Natural killer cell (primary cell): ENCODE data around the gene RBP4. TPM values are rescaled to one million over a fixed set of nuclear protein-coding genes. Genes with fewer than 3 reads are reported as not detected.

Experiments
- ATAC-seq, 3 donors: fragments of 150-1000 bp in 2 of 3; fragments of 200-7000 bp in 1 of 3; cut with Tn5 transposase; 1 replicate in 1 of 3; 2 replicates in 2 of 3; pipeline ENCODE4 v1.10.0; 2021; ENCODE audit warnings: mild to moderate bottlenecking in 2 of 3, moderate library complexity in 2 of 3
- DNase-seq, 2 donors: peaks; one replicate each; pipeline versions ENCODE4 v3.0.0 to v3.0.0-alpha.2; 2013 to 2021; ENCODE audit warnings: mixed read lengths in 1 of 2
- H3K27ac ChIP-seq: one replicate; pipeline ENCODE4 v1.5.1; 2013; ENCODE audit warnings: mild to moderate bottlenecking, low read length
- H3K27me3 ChIP-seq: one replicate; pipeline ENCODE4 v1.6.1; 2013; ENCODE audit warnings: low read length; ENCODE audit not compliant: control insufficient read depth, insufficient read depth
- H3K36me3 ChIP-seq: one replicate; pipeline ENCODE4 v1.6.1; 2013; ENCODE audit warnings: low read length; ENCODE audit not compliant: control insufficient read depth, insufficient read depth
- H3K4me1 ChIP-seq: one replicate; pipeline ENCODE4 v1.6.1; 2013; ENCODE audit warnings: low read length; ENCODE audit not compliant: control insufficient read depth, insufficient read depth
- H3K4me3 ChIP-seq: one replicate; pipeline ENCODE4 v1.5.1; 2013; ENCODE audit warnings: low read length
- H3K9me3 ChIP-seq: one replicate; pipeline ENCODE4 v1.6.1; 2013; ENCODE audit warnings: low read length; ENCODE audit not compliant: control insufficient read depth, insufficient read depth
- H3K27ac Mint-ChIP-seq, 2 donors: one replicate each; pipeline ENCODE4 v1.8.0; 2022; ENCODE audit warnings: mild to moderate bottlenecking in 2 of 2, mixed read lengths in 2 of 2, moderate library complexity in 1 of 2
- H3K27me3 Mint-ChIP-seq, 2 donors: one replicate each; pipeline ENCODE4 v1.8.0; 2022; ENCODE audit warnings: low read depth in 2 of 2, mixed read lengths in 2 of 2
- H3K36me3 Mint-ChIP-seq: one replicate; pipeline ENCODE4 v1.8.0; 2022; ENCODE audit warnings: mixed read lengths
- H3K4me1 Mint-ChIP-seq, 2 donors: one replicate each; pipeline ENCODE4 v1.8.0; 2022; ENCODE audit warnings: mixed read lengths in 2 of 2
- H3K4me3 Mint-ChIP-seq: one replicate; pipeline ENCODE4 v1.8.0; 2022; ENCODE audit warnings: mild to moderate bottlenecking, moderate library complexity, mixed read lengths
- H3K9me3 Mint-ChIP-seq, 2 donors: one replicate each; pipeline ENCODE4 v1.8.0; 2022; ENCODE audit warnings: mixed read lengths in 2 of 2
- CTCF ChIP-seq: fragments of 200-600 bp; IDR thresholded peaks from one replicate; pipeline ENCODE4 v1.8.0; 2022; ENCODE audit warnings: antibody characterized with exemption
- WGBS: methylation state at CpG from one replicate; pipeline ENCODE4 v1.1.7; 2013; ENCODE audit warnings: missing lambda C conversion rate; ENCODE audit not compliant: insufficient coverage; 5-methylcytosine and 5-hydroxymethylcytosine counted together
- intact Hi-C: fragments of 100-400 bp; cut with micrococcal nuclease; formaldehyde crosslinking; loops from one replicate; pipeline ENCODE4 v1.14.2; 2022
- total RNA-seq, 4 donors: library from RNA; stranded (reverse); fragments of 120-200 nt in 1 of 4; gene quantifications; one replicate each; pipeline versions ENCODE4 v1.2.3 to v1.2.4, GENCODE V29; 2013 to 2022

Gene RBP4
- total RNA-seq, 3 donors from 2014 or later (not counting 1 experiment from before 2014, with no cell fraction given) = not detected

- TF ChIP-seq CTCF = no peak
- intact Hi-C loops = no loop called here
- no peak overlapping the region for H3K27ac ChIP-seq
- H3K4me1 ChIP-seq = no peaks in the 10 kb centered on the region
- Mint-ChIP-seq H3K4me3 (no peak overlapping the region), H3K9me3 (no peaks in the 10 kb centered on the region), H3K4me1 (peaks cover 0 to 4% of the 10 kb centered on the region in 2 donors), H3K36me3 (no peaks in the 10 kb centered on the region), H3K27ac (no peak overlapping the region), H3K27me3 (peaks cover 0 to 17% of the 10 kb centered on the region in 2 donors)
- DNase-seq (no peak), ATAC-seq (peak in 1 of 3 donors; percentile 38)
- WGBS = 31% methylated on average over 7 of the region's 9 CpGs
- H3K27me3 ChIP-seq = no peaks in the 10 kb centered on the region
- no peak overlapping the region for H3K4me3 ChIP-seq
- no peaks in the 10 kb centered on the region for H3K9me3 ChIP-seq
- H3K36me3 ChIP-seq = no peaks in the 10 kb centered on the region
Measured at GRCh38 chr10:93615576-93616235, 14.7 kb upstream of the RBP4 start.

DNA sequence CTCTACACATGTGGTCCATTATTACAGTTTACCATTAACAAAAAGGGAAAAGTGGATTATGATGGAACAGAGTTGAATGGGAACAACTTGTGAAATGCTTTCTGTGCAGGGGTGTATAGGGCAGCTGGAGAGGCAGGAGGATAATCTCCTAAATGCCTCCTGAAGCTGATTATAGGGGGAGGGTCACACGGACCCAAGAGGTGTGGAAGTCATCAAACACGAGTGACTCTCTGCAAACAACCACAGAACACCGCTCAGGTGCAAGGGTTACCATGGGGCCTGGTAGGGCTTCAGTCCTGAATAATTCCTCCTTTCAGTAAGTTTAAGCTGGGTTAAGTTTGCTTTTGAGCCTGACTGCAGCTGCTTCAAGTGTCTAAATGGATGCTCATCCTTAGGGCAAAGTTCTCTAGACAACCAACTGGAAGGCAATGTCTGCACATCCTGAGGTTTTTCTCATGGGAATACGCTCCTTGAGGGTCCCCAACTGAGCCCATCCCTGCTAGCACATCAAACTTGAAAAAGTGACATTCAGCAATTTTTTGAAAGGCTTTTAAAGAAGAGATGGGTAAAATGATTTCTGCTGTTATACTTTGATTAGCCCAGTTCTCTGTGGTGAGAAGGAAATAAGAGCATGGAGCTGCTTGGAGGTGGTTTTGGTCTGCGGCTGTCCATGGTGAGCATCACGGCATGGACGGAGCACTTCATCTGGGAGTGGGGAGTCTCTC is 13.2 kb upstream of the RBP4 start:
- TF ChIP-seq CTCF = no peak
- intact Hi-C loops = no loop called here
- Mint-ChIP-seq H3K27me3 (peaks cover 2 to 17% of the 10 kb centered on the region in 2 donors), H3K36me3 (no peaks in the 10 kb centered on the region), H3K4me3 (no peak overlapping the region), H3K4me1 (peaks cover 0 to 4% of the 10 kb centered on the region in 2 donors), H3K27ac (no peak overlapping the region), H3K9me3 (no peaks in the 10 kb centered on the region)
- Histone ChIP-seq H3K36me3 (no peaks in the 10 kb centered on the region), H3K9me3 (no peaks in the 10 kb centered on the region), H3K27ac (no peak overlapping the region), H3K4me3 (no peak overlapping the region), H3K4me1 (no peaks in the 10 kb centered on the region), H3K27me3 (no peaks in the 10 kb centered on the region)
- 91% methylated on average over 7 of the region's 7 CpGs for WGBS
- DNase-seq = no peak
- no peak for ATAC-seq

- intact Hi-C loops = no loop called here
Measured at GRCh38 chr10:93613126-93613525, 12.1 kb upstream of the RBP4 start.

More at GRCh38 chr10:93613126-93613525, 12.1 kb upstream of the RBP4 start:
- Histone ChIP-seq H3K4me1 (no peaks in the 10 kb centered on the region), H3K27me3 (no peaks in the 10 kb centered on the region), H3K36me3 (no peaks in the 10 kb centered on the region), H3K27ac (no peak overlapping the region), H3K9me3 (no peaks in the 10 kb centered on the region), H3K4me3 (no peak overlapping the region)
- TF ChIP-seq CTCF = no peak
- H3K36me3 Mint-ChIP-seq = no peaks in the 10 kb centered on the region
- H3K4me3 Mint-ChIP-seq = no peak overlapping the region
- WGBS = 77% methylated on average over 3 of the region's 3 CpGs
- DNase-seq (no peak), ATAC-seq (no peak)
- no peak overlapping the region for H3K27ac Mint-ChIP-seq
- peaks cover 8 to 17% of the 10 kb centered on the region in 2 donors for H3K27me3 Mint-ChIP-seq
- peaks cover 0 to 4% of the 10 kb centered on the region in 2 donors for H3K4me1 Mint-ChIP-seq
- no peaks in the 10 kb centered on the region for H3K9me3 Mint-ChIP-seq
